ENCODE data around the gene PHB1. TPM values are rescaled to one million over a fixed set of nuclear protein-coding genes. Genes with fewer than 3 reads are reported as not detected.

The PHB1 gene
- 100 to 1,000 TPM; 440 to 450 TPM for total RNA-seq
- 164 TPM for polyA plus RNA-seq

DNA sequence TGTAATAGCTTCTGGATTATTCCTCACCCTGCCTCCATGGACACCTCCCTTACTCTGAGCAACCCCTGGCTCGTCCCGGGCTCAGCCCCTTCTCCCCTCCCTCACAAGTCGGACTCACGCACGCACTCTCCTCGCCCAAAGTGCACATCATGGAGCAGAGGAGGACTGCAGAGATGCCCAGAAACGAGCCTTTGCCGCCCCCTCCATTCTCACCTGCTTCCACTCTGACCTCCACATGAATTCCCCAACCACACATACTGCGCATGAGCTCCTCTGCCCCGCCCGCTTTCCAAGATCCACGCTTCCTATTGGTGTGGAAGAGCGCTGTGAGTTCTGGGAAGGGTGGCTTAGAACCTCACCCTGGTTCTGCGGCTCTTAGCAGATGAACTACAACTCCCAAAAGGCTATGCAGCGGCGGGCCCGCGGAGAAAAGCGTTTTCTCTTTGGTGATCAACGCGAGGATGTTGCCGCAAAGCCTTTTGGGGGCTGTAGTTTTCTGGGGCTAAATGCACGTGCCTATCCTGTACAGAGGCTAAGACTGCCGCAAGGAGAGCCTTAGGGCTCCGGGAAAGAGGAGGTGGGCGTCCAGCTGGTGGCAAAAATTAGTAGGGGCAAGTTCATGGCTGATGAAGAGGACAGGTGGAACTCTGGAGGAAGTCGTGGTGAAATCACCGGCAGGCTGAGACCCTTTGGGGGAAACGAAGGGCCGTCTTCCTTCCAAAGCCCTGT is at the start of gene PHB1:
PHB1 (minus strand) TSS at position 261 of the 729 bp plus-strand sequence. CDS start 1,618 bp downstream, outside the sequence.
- ChIA-PET CTCF (interaction anchor here (0.7 to 1.6 kb wide), 4 partner anchors 16 to 583 kb away, joined by 3 to 5 read pairs (median 4); no protein-coding TSS in a partner anchor), POLR2A (no interaction called here)
- Mint-ChIP-seq H3K4me3 (peak within 1 kb of the TSS; percentile 90 to 99 (median 94)), H3K27me3 (no peaks in the 10 kb centered on the region), H3K4me1 (peaks cover 18 to 39% (median 19%) of the 10 kb centered on the region in 3 donors), H3K36me3 (peaks cover 7 to 37% (median 16%) of the 10 kb centered on the region in 3 donors), H3K27ac (peak within 1 kb of the TSS; percentile 30 to 97 (median 94)), H3K9me3 (no peaks in the 10 kb centered on the region)
- H3K4me1 ChIP-seq (ENCODE audit: insufficient read depth, low read length): peaks cover 8% of the 10 kb centered on the region
- no peaks in the 10 kb centered on the region for H3K9me3 ChIP-seq (ENCODE audit: low read length)
- peak; percentile 88 to 96 (median 93) for DNase-seq
- peak within 1 kb of the TSS; percentile 91 for H3K4me3 ChIP-seq (ENCODE audit: low read length)
- H3K36me3 ChIP-seq (ENCODE audit: insufficient read depth, low read length): peaks cover 28% of the 10 kb centered on the region
- H3K27ac ChIP-seq (ENCODE audit: low read depth, low read length): peak within 1 kb of the TSS; percentile 60
- no peaks in the 10 kb centered on the region for H3K27me3 ChIP-seq (ENCODE audit: insufficient read depth, low read length, poor library complexity, severe bottlenecking)

DNA sequence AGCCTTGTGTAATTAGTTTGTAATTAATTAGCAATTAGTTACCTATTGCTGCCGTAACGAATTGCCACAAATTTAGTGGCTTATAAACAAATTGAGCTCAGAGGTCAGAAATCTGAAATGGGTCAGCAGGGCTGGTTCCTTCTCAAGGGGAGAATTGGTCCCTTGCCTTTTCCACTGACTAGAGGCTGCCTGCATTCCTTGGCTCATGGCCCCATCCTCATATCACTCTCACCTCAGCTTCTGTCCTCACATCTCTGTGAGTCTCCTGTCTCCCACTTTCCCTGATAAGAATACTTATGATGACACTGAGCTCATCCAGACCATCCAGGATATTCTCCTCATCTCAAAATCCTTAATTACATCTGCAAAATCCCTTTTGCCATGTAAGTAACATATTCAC is 49.4 kb upstream of the PHB1 start:
- Mint-ChIP-seq H3K27ac (peak overlapping the region in 1 of 8 donors; percentile 55), H3K36me3 (peaks cover 0 to 9% (median 0%) of the 10 kb centered on the region in 3 donors), H3K4me1 (no peaks in the 10 kb centered on the region), H3K4me3 (no peak overlapping the region), H3K9me3 (peaks cover 3 to 8% (median 7%) of the 10 kb centered on the region in 5 donors), H3K27me3 (peaks cover 50 to 89% of the 10 kb centered on the region in 2 donors)
- POLR2A ChIA-PET: no interaction called here
- Histone ChIP-seq H3K4me3 (ENCODE audit: low read length) (no peak overlapping the region), H3K4me1 (ENCODE audit: insufficient read depth, low read length) (no peaks in the 10 kb centered on the region), H3K36me3 (ENCODE audit: insufficient read depth, low read length) (no peaks in the 10 kb centered on the region), H3K9me3 (ENCODE audit: low read length) (no peaks in the 10 kb centered on the region), H3K27me3 (ENCODE audit: insufficient read depth, low read length, poor library complexity, severe bottlenecking) (peaks cover 7% of the 10 kb centered on the region), H3K27ac (ENCODE audit: low read depth, low read length) (no peak overlapping the region)
- DNase-seq: no peak
- CTCF ChIA-PET: no interaction called here

DNA sequence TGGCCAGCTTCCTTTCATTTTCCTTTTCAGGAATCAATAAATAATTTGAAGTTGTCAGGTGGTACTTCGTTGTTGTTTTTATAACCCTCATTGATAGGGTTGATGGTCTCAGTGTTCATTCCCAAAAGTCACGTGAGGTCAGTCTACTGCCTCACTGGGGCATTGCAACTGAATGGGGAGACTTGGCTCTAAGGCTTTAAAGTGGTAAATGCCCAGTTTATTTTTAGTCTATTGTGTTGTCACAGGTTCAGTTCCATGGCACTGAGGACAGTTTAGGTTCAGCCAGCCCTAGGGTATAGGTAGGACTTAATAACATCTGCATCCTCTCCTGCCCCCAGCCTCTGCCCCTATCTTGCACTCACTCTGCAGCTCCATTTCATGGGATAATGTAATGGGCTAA is 46.9 kb upstream of the PHB1 start:
- no peak overlapping the region for H3K4me3 Mint-ChIP-seq
- H3K4me1 ChIP-seq (ENCODE audit: insufficient read depth, low read length): no peaks in the 10 kb centered on the region
- no peaks in the 10 kb centered on the region for H3K36me3 ChIP-seq (ENCODE audit: insufficient read depth, low read length)
- CTCF ChIA-PET: no interaction called here
- POLR2A ChIA-PET: no interaction called here
- no peak overlapping the region for H3K27ac Mint-ChIP-seq
- no peak for DNase-seq
- peaks cover 51 to 88% of the 10 kb centered on the region in 2 donors for H3K27me3 Mint-ChIP-seq
- no peaks in the 10 kb centered on the region for H3K4me1 Mint-ChIP-seq
- H3K9me3 ChIP-seq (ENCODE audit: low read length): no peaks in the 10 kb centered on the region
- H3K27me3 ChIP-seq (ENCODE audit: insufficient read depth, low read length, poor library complexity, severe bottlenecking): peaks cover 7% of the 10 kb centered on the region
- peaks cover 3 to 8% (median 7%) of the 10 kb centered on the region in 5 donors for H3K9me3 Mint-ChIP-seq
- no peak overlapping the region for H3K4me3 ChIP-seq (ENCODE audit: low read length)
- no peak overlapping the region for H3K27ac ChIP-seq (ENCODE audit: low read depth, low read length)
- H3K36me3 Mint-ChIP-seq: peaks cover 0 to 9% (median 0%) of the 10 kb centered on the region in 3 donors

DNA sequence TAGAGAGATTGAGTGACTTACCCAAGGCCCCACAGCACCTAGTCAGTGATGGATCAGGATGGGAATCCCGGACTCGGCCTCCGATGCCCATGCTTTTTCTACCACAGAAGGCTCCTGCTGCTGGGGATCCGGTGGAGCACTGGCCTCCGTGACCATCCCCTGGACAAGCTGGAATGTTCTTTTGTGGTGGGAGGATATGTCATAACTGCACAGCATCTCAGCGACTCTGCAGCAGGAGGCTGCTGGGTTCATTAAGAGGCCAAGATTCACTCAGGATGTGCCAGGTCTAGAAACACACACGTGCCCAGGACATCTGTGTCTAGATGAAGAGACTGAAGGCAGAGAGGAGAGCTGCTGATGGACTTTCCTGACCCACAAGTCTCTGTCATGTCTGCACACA is 45.7 kb upstream of the PHB1 start:
- DNase-seq: no peak
- H3K4me1 ChIP-seq (ENCODE audit: insufficient read depth, low read length): no peaks in the 10 kb centered on the region
- CTCF ChIA-PET: no interaction called here
- POLR2A ChIA-PET: no interaction called here
- peaks cover 3 to 8% (median 7%) of the 10 kb centered on the region in 5 donors for H3K9me3 Mint-ChIP-seq
- peaks cover 0 to 9% (median 0%) of the 10 kb centered on the region in 3 donors for H3K36me3 Mint-ChIP-seq
- peaks cover 49 to 87% of the 10 kb centered on the region in 2 donors for H3K27me3 Mint-ChIP-seq
- no peaks in the 10 kb centered on the region for H3K4me1 Mint-ChIP-seq
- no peak overlapping the region for H3K27ac ChIP-seq (ENCODE audit: low read depth, low read length)
- peaks cover 7% of the 10 kb centered on the region for H3K27me3 ChIP-seq (ENCODE audit: insufficient read depth, low read length, poor library complexity, severe bottlenecking)
- H3K9me3 ChIP-seq (ENCODE audit: low read length): no peaks in the 10 kb centered on the region
- H3K36me3 ChIP-seq (ENCODE audit: insufficient read depth, low read length): no peaks in the 10 kb centered on the region
- no peak overlapping the region for H3K27ac Mint-ChIP-seq
- H3K4me3 ChIP-seq (ENCODE audit: low read length): no peak overlapping the region
- no peak overlapping the region for H3K4me3 Mint-ChIP-seq

DNA sequence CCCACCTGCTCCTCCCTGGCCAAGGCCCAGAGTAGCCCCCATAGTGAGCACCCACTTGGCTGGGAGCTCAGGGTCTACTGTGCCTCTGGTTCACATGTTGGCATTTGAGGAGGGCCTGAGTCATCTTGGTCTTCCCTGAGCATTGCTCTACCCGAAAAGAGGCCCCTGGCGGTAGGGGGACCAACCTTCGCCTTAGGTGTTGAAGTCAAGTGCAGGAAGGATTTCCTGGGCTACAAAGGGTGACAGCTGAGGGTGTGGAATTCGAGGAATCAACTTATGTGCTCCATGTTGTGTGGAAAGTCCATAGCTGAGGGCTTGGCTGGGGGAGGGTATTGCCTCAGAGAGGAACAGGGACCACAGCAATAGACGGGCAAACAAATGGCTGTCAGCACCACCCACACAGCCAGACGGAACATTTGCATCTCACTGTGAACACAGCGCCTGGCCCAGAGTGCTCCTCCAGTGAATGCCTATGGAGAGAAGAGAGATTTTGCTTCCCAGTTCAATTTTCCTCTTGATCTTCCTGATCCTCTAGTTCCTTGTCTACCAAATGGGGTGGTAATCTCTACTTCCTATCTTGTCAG is 44.8 kb upstream of the PHB1 start:
- Histone ChIP-seq H3K4me3 (ENCODE audit: low read length) (no peak overlapping the region), H3K4me1 (ENCODE audit: insufficient read depth, low read length) (no peaks in the 10 kb centered on the region), H3K27me3 (ENCODE audit: insufficient read depth, low read length, poor library complexity, severe bottlenecking) (peaks cover 7% of the 10 kb centered on the region), H3K9me3 (ENCODE audit: low read length) (no peaks in the 10 kb centered on the region), H3K27ac (ENCODE audit: low read depth, low read length) (no peak overlapping the region), H3K36me3 (ENCODE audit: insufficient read depth, low read length) (no peaks in the 10 kb centered on the region)
- peaks cover 0 to 9% (median 0%) of the 10 kb centered on the region in 3 donors for H3K36me3 Mint-ChIP-seq
- no peaks in the 10 kb centered on the region for H3K4me1 Mint-ChIP-seq
- DNase-seq: no peak
- peaks cover 3 to 7% (median 5%) of the 10 kb centered on the region in 5 donors for H3K9me3 Mint-ChIP-seq
- peaks cover 44 to 86% of the 10 kb centered on the region in 2 donors for H3K27me3 Mint-ChIP-seq
- H3K4me3 Mint-ChIP-seq: no peak overlapping the region
- POLR2A ChIA-PET: no interaction called here
- CTCF ChIA-PET: interaction anchor here (0.8 kb wide), 1 partner anchor 12 kb away, joined by 3 read pairs; no protein-coding TSS in a partner anchor
- H3K27ac Mint-ChIP-seq: no peak overlapping the region

DNA sequence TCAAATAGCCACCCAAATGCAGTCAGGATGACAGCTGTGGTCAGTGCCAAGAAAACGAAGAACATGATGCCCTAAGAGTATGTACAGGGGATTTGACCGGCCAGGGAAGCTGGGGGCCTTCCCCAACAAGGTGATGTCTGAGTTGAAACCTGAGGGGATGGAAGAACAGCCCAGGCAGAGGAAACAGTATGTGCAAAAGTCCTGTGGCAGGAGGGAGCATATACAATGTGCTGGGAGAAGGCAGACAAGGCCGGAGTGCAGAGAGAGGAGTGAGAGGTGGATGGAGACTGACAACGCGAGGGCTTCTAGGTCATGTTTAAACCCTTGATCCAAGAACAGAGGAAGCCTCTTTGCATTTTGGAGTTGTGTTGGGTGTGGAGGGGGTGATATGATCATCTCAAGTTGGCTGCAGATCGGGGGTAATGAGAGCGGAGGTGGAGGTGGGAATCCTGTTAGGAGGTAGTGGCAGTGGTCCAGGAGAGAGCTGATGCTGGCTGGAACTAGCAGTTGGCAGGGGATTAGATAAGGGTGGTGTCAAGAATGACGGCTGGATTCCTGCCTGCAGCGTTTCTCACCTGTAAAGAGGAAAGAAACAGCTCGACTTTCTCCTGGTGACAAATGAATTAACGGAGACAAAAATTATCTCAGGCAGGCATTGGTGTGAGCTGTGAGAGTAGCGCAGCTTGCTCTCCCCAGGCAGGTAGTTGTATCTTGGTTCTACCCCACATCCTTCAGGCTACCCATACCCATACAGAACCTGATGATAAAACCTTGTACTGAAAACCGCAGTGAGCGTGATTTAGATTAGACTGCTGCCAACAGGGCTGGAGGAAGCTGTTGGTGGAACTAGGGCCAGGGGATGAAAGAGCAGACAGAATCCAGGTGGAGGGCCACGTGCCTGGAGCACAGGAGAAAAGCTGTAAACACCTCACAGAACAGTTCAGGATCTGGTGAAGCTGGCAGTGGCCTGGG is 43.2 kb upstream of the PHB1 start:
- Histone ChIP-seq H3K27me3 (ENCODE audit: insufficient read depth, low read length, poor library complexity, severe bottlenecking) (peaks cover 7% of the 10 kb centered on the region), H3K9me3 (ENCODE audit: low read length) (no peaks in the 10 kb centered on the region), H3K4me1 (ENCODE audit: insufficient read depth, low read length) (no peaks in the 10 kb centered on the region), H3K36me3 (ENCODE audit: insufficient read depth, low read length) (no peaks in the 10 kb centered on the region), H3K4me3 (ENCODE audit: low read length) (no peak overlapping the region), H3K27ac (ENCODE audit: low read depth, low read length) (no peak overlapping the region)
- Mint-ChIP-seq H3K9me3 (no peaks in the 10 kb centered on the region), H3K4me3 (no peak overlapping the region), H3K4me1 (peaks cover 0 to under 1% (median under 1%) of the 10 kb centered on the region in 3 donors), H3K27ac (no peak overlapping the region), H3K27me3 (peaks cover 31 to 74% of the 10 kb centered on the region in 2 donors), H3K36me3 (no peaks in the 10 kb centered on the region)
- ChIA-PET POLR2A (no interaction called here), CTCF (no interaction called here)
- DNase-seq: no peak

DNA sequence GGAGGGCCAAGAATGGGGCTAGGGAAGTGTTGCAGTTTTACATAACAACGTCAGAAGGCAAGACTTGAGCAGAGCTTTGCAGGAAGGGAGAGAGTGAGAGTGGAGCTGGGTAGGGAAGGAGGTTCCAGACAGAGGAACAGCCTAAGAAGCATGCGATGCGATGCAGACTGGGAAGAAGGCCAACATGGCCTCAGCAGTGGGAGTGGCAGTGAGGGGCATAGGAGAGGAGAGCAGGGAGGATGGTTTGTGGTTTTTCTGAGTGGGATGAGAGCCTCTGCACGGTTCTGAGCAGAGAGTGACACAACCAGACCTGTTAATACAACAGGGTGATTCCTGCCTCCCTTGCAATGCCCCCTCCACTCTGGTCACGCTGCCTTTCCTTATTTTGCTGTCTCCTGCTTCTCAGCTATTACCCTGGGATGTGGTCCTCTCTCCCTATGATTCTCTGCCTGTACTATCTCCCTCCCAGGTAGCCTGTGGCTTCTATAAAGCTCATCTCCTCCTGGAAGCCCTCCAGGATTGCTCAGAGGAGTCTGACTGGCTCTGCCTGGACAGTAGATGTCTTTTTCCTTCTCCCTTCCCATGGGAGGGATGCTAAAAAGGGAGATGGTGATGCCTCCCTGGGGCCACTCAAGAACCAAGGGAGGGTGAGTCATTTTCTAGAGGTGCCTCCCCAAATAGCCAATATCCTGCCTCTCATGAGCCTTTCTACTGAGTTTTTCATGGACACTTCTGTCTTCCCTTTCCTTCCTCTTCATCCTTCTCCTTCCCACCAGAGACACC is 41.7 kb upstream of the PHB1 start:
- Mint-ChIP-seq H3K4me1 (peaks cover 6 to 12% (median 8%) of the 10 kb centered on the region in 3 donors), H3K9me3 (no peaks in the 10 kb centered on the region), H3K36me3 (no peaks in the 10 kb centered on the region), H3K27me3 (peaks cover 30 to 63% of the 10 kb centered on the region in 2 donors), H3K27ac (no peak overlapping the region), H3K4me3 (no peak overlapping the region)
- ChIA-PET POLR2A (no interaction called here), CTCF (no interaction called here)
- Histone ChIP-seq H3K9me3 (ENCODE audit: low read length) (no peaks in the 10 kb centered on the region), H3K27me3 (ENCODE audit: insufficient read depth, low read length, poor library complexity, severe bottlenecking) (peaks cover 7% of the 10 kb centered on the region), H3K27ac (ENCODE audit: low read depth, low read length) (no peak overlapping the region), H3K36me3 (ENCODE audit: insufficient read depth, low read length) (no peaks in the 10 kb centered on the region), H3K4me3 (ENCODE audit: low read length) (no peak overlapping the region), H3K4me1 (ENCODE audit: insufficient read depth, low read length) (peaks cover 9% of the 10 kb centered on the region)
- no peak for DNase-seq
